Measurements from ENCODE around the gene HTD2.

HTD2 gene

DNA sequence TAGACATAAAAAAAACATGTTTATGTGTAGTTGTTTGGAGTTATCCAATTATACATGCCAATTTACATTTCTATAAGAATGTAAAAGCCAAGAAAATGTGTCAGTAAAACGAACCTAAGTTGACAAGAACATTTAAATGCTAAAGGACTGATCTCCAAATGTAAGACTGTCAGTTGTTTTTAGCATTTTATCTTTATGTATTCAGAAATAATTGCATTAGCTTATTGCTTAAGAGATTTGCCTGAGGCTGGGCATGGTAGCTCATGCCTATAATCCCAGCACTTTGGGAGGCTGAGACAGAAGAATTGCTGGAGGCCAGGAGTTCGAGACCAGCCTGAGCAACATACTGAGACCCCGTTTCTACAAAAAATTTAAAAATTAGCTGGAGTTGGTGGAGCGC lies 53.3 kb downstream of the HTD2 start:
- DNase-seq, result no peak

DNA sequence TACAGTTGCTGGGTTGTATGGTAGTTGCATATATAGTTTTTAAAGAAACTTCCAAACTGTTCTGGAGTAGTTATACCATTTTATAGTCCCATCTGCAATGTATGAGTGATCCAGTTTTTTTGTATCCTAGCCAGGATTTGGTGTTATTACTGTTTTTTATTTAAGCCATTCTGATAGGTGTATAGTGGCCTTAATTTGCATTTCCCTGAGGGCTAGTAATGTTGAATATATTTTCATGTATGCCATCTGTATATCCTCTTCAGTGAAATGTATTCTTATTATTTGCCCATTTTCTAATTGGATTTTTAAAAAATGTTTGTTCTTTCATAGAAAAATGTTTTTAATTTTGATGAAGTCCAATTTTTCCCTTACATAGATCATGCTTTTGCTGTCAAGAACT lies 55.5 kb downstream of the HTD2 start:
- no peak for DNase-seq

DNA sequence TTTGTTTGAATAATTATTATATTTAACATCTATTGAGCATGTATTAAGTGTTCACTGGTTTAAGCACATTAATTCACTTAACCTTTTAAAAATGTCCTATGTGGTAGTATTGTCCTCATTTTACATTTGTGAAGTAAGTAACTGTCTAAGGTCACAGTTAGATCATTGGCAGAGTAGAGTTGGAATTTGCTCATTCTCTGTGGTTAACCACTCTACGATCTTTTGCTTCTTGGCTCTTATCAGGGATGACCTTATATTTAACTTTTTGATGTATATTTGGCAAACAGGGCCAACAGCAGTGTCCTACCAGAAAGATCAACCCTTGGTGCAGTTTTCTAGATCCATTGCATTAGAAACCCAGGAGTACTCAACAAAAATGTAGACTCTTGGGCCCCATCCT lies 60.4 kb downstream of the HTD2 start:
- DNase-seq, result no peak

GRCh38 chr3:58369038-58369437 lies 62.7 kb downstream of the HTD2 start:
- DNase-seq, result no peak

All from NCI-H69 (cell line).